Loucy (cell line): Measurements from ENCODE around the gene TNP2.

ENCODE experiments used
- CTCF ChIP-seq: fragments of 200-600 bp; sonication (generic); conservative IDR thresholded peaks from 2 replicates; pipeline ENCODE4 v1.5.1; 2014; ENCODE audit warnings: mild to moderate bottlenecking, antibody characterized with exemption, low read length
- EZH2phosphoT487 ChIP-seq: fragments of 200-600 bp; IDR thresholded peaks from 2 replicates; pipeline ENCODE4 v1.6.1; 2018; ENCODE audit warnings: antibody characterized with exemption, mild to moderate bottlenecking, moderate library complexity, borderline replicate concordance

GRCh38 chr16:11229906-11230305, 39.2 kb downstream of the TNP2 start:
- TF ChIP-seq CTCF (no peak), EZH2phosphoT487 (no peak)
